ENCODE data around the gene DPPA5.

GRCh38 chr6:73391675-73392074, 37.6 kb upstream of the DPPA5 start:
- TF ChIP-seq CTCF (IDR thresholded peaks at IDR 0.05) (no peak), EP300 (IDR thresholded peaks at IDR 0.05) (no peak), POLR2A (IDR thresholded peaks at IDR 0.05) (no peak)
